ENCODE data around the gene MAOA.

MAOA gene

DNA sequence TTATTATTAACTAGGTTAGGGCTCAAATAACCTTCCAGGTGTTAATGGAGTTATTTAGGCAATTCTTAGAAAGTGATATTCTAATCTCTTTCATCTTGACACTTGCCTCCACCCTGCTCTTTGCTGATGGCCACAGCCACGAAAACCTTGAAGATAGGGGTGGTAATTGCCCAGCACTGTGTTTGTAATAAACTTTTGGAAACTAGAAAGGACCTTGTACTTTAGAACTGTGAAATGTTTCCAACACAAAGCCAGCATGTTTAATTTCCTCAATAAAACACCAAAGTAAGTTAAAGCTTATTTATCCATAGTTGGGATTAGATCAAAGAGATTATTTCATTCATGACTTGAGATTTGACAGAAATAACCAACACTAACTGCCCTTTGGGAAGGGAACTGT is 78.3 kb downstream of the MAOA start:
- no peak overlapping the region for H2AFZ ChIP-seq (ENCODE audit: low read length)
- no peaks in the 10 kb centered on the region for H3K9me2 ChIP-seq (replicated peaks; ENCODE audit: low read depth, low read length)
- H3F3A ChIP-seq (ENCODE audit: low read depth): no peaks in the 10 kb centered on the region
- H3K9ac ChIP-seq (ENCODE audit: low read depth, low read length, poor library complexity, severe bottlenecking): no peak overlapping the region
- no peaks in the 10 kb centered on the region for H3K36me3 ChIP-seq (ENCODE audit: insufficient read depth, low read length)
- TF ChIP-seq EZH2phosphoT487 (IDR thresholded peaks at IDR 0.05; ENCODE audit: borderline replicate concordance): no peak
- TF ChIP-seq CTCF (conservative IDR thresholded peaks at IDR 0.05; ENCODE audit: low read length): no peak
- H3K4me3 ChIP-seq (ENCODE audit: low read length, poor library complexity, severe bottlenecking): no peak overlapping the region
- H3K4me2 ChIP-seq (ENCODE audit: low read depth, low read length, poor library complexity, severe bottlenecking): no peak overlapping the region
- H3K27me3 ChIP-seq (ENCODE audit: insufficient read depth, low read length, poor library complexity, severe bottlenecking): no peaks in the 10 kb centered on the region
- no peaks in the 10 kb centered on the region for H3K9me3 ChIP-seq (ENCODE audit: insufficient read depth, low read depth, low read length)
- H3K79me2 ChIP-seq (ENCODE audit: insufficient read depth, low read length): no peaks in the 10 kb centered on the region
- no peaks in the 10 kb centered on the region for H3K4me1 ChIP-seq (ENCODE audit: insufficient read depth, low read length, poor library complexity, severe bottlenecking)
- no peaks in the 10 kb centered on the region for H4K20me1 ChIP-seq (ENCODE audit: insufficient read depth, low read length, poor library complexity, severe bottlenecking)

- Histone ChIP-seq H3K36me3 (ENCODE audit: insufficient read depth, low read length) (no peaks in the 10 kb centered on the region), H3K4me3 (ENCODE audit: low read length, poor library complexity, severe bottlenecking) (no peak overlapping the region), H3K9me3 (ENCODE audit: insufficient read depth, low read depth, low read length) (no peaks in the 10 kb centered on the region), H4K20me1 (ENCODE audit: insufficient read depth, low read length, poor library complexity, severe bottlenecking) (no peaks in the 10 kb centered on the region), H3K4me1 (ENCODE audit: insufficient read depth, low read length, poor library complexity, severe bottlenecking) (no peaks in the 10 kb centered on the region), H3K9me2 (replicated peaks; ENCODE audit: low read depth, low read length) (no peaks in the 10 kb centered on the region), H3K27me3 (ENCODE audit: insufficient read depth, low read length, poor library complexity, severe bottlenecking) (no peaks in the 10 kb centered on the region), H3K4me2 (ENCODE audit: low read depth, low read length, poor library complexity, severe bottlenecking) (no peak overlapping the region), H3F3A (ENCODE audit: low read depth) (no peaks in the 10 kb centered on the region), H3K9ac (ENCODE audit: low read depth, low read length, poor library complexity, severe bottlenecking) (no peak overlapping the region), H3K79me2 (ENCODE audit: insufficient read depth, low read length) (no peaks in the 10 kb centered on the region), H2AFZ (ENCODE audit: low read length) (no peak overlapping the region)
- TF ChIP-seq EZH2phosphoT487 (IDR thresholded peaks at IDR 0.05; ENCODE audit: borderline replicate concordance): no peak
- no peak for TF ChIP-seq CTCF (conservative IDR thresholded peaks at IDR 0.05; ENCODE audit: low read length)
Observed at GRCh38 chrX:43735534-43735933, 79.4 kb downstream of the MAOA start.

DNA sequence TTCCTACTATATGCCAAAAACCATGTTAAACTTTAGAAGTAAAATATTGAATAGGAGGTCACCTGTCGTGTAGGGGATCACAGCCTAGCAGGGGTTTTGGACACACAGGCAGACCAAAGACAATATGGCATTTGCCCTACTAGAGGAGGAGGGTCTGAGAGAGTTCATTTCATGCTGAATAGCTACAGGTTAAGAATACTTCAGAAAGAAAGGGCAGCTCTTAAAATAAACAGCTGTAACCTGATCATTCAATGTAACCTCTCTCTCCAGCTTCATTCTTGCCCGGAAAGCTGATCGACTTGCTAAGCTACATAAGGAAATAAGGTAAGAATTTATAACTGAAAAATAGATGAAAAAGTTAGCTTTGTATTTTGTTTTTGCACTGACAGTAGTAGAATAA is 79.9 kb downstream of the MAOA start:
- H3K9ac ChIP-seq (ENCODE audit: low read depth, low read length, poor library complexity, severe bottlenecking): no peak overlapping the region
- H3K27me3 ChIP-seq (ENCODE audit: insufficient read depth, low read length, poor library complexity, severe bottlenecking): no peaks in the 10 kb centered on the region
- no peak overlapping the region for H3K4me3 ChIP-seq (ENCODE audit: low read length, poor library complexity, severe bottlenecking)
- no peak overlapping the region for H3K4me2 ChIP-seq (ENCODE audit: low read depth, low read length, poor library complexity, severe bottlenecking)
- no peaks in the 10 kb centered on the region for H3K79me2 ChIP-seq (ENCODE audit: insufficient read depth, low read length)
- no peak for TF ChIP-seq EZH2phosphoT487 (IDR thresholded peaks at IDR 0.05; ENCODE audit: borderline replicate concordance)
- no peak for TF ChIP-seq CTCF (conservative IDR thresholded peaks at IDR 0.05; ENCODE audit: low read length)
- no peak overlapping the region for H2AFZ ChIP-seq (ENCODE audit: low read length)
- no peaks in the 10 kb centered on the region for H3K36me3 ChIP-seq (ENCODE audit: insufficient read depth, low read length)
- H4K20me1 ChIP-seq (ENCODE audit: insufficient read depth, low read length, poor library complexity, severe bottlenecking): no peaks in the 10 kb centered on the region
- H3K9me3 ChIP-seq (ENCODE audit: insufficient read depth, low read depth, low read length): no peaks in the 10 kb centered on the region
- H3K9me2 ChIP-seq (replicated peaks; ENCODE audit: low read depth, low read length): no peaks in the 10 kb centered on the region
- no peaks in the 10 kb centered on the region for H3F3A ChIP-seq (ENCODE audit: low read depth)
- H3K4me1 ChIP-seq (ENCODE audit: insufficient read depth, low read length, poor library complexity, severe bottlenecking): no peaks in the 10 kb centered on the region

Measured in Loucy (cell line).